Loucy (cell line): ENCODE results near the gene VSX1.

Source experiments
- H2AFZ ChIP-seq: fragments of 200-600 bp; sonication (generic); 2 replicates; pipeline ENCODE4 v1.6.0; 2016; ENCODE audit warnings: antibody characterized with exemption, mild to moderate bottlenecking, low read length, moderate library complexity
- H3F3A ChIP-seq: fragments of 200-600 bp; 2 replicates; pipeline ENCODE4 v1.6.0; 2016; ENCODE audit warnings: antibody characterized with exemption, low read depth, mild to moderate bottlenecking
- H3K27me3 ChIP-seq: fragments of 200-600 bp; sonication (generic); 2 replicates; pipeline ENCODE4 v1.6.1; 2014; ENCODE audit warnings: low read length, mild to moderate bottlenecking; ENCODE audit not compliant: insufficient read depth, poor library complexity, severe bottlenecking
- H3K36me3 ChIP-seq: fragments of 200-600 bp; sonication (generic); 2 replicates; pipeline ENCODE4 v1.6.1; 2016; ENCODE audit warnings: low read length; ENCODE audit not compliant: insufficient read depth
- H3K4me1 ChIP-seq: fragments of 200-600 bp; sonication (generic); 2 replicates; pipeline ENCODE4 v1.5.1; 2014; ENCODE audit warnings: low read length, mild to moderate bottlenecking; ENCODE audit not compliant: insufficient read depth, poor library complexity, severe bottlenecking
- H3K4me2 ChIP-seq: fragments of 200-600 bp; sonication (generic); 2 replicates; pipeline ENCODE4 v1.6.0; 2014; ENCODE audit warnings: antibody characterized with exemption, low read length, low read depth, mild to moderate bottlenecking; ENCODE audit not compliant: poor library complexity, severe bottlenecking
- H3K4me3 ChIP-seq: fragments of 200-600 bp; sonication (generic); 2 replicates; pipeline ENCODE4 v1.5.1; 2014; ENCODE audit warnings: low read length, mild to moderate bottlenecking, mixed read lengths; ENCODE audit not compliant: poor library complexity, severe bottlenecking
- H3K79me2 ChIP-seq: fragments of 200-600 bp; sonication (generic); 2 replicates; pipeline ENCODE4 v1.6.1; 2014; ENCODE audit warnings: low read length; ENCODE audit not compliant: insufficient read depth
- H3K9ac ChIP-seq: fragments of 200-600 bp; sonication (generic); 2 replicates; pipeline ENCODE4 v1.6.0; 2014; ENCODE audit warnings: mild to moderate bottlenecking, low read depth, low read length, moderate library complexity; ENCODE audit not compliant: poor library complexity, severe bottlenecking
- H3K9me2 ChIP-seq: fragments of 200-600 bp; sonication (generic); replicated peaks from 2 replicates; pipeline ENCODE4 v1.6.1; 2016; ENCODE audit warnings: low read depth, low read length, mixed read lengths
- H3K9me3 ChIP-seq: fragments of 200-600 bp; sonication (generic); 2 replicates; pipeline ENCODE4 v1.6.1; 2014; ENCODE audit warnings: mild to moderate bottlenecking, antibody characterized with exemption, low read length, low read depth; ENCODE audit not compliant: insufficient read depth
- H4K20me1 ChIP-seq: fragments of 200-600 bp; sonication (generic); 2 replicates; pipeline ENCODE4 v1.6.0; 2014; ENCODE audit warnings: antibody characterized with exemption, low read length, mild to moderate bottlenecking; ENCODE audit not compliant: insufficient read depth, poor library complexity, severe bottlenecking
- CTCF ChIP-seq: fragments of 200-600 bp; sonication (generic); conservative IDR thresholded peaks from 2 replicates; pipeline ENCODE4 v1.5.1; 2014; ENCODE audit warnings: mild to moderate bottlenecking, antibody characterized with exemption, low read length
- EZH2phosphoT487 ChIP-seq: fragments of 200-600 bp; IDR thresholded peaks from 2 replicates; pipeline ENCODE4 v1.6.1; 2018; ENCODE audit warnings: antibody characterized with exemption, mild to moderate bottlenecking, moderate library complexity, borderline replicate concordance

The VSX1 gene

DNA sequence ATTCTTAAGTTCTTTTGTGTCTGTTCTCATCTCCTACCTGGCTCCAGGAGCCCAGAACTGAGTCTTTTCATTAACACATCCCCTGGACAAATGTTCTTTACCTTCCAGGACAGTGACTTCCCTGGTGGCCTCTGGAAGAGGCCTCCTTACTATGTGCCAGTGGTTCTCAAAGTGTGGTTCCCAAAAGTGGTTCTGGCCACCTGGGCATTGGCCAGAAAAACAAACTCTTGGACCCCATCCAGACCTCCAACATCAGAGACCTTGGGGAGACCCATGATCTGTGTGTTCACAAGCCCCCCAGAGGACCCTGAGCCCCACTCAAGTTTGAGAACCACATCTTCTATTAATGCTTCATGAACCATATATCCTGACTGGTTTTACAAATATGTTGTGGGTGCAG lies 7.2 kb upstream of the VSX1 start:
- no peaks in the 10 kb centered on the region for H3K27me3 ChIP-seq

GRCh38 chr20:25088267-25088666 lies 6.3 kb upstream of the VSX1 start:
- Histone ChIP-seq H3K9me2 (no peaks in the 10 kb centered on the region), H4K20me1 (no peaks in the 10 kb centered on the region), H3K4me1 (peaks cover 69% of the 10 kb centered on the region), H3K9me3 (no peaks in the 10 kb centered on the region), H3K9ac (peak overlapping the region; percentile 35), H2AFZ (no peak overlapping the region), H3F3A (peaks cover 13% of the 10 kb centered on the region), H3K27me3 (no peaks in the 10 kb centered on the region), H3K4me3 (peak overlapping the region; percentile 75), H3K79me2 (peaks cover 28% of the 10 kb centered on the region), H3K36me3 (no peaks in the 10 kb centered on the region), H3K4me2 (peak overlapping the region; percentile 99)
- TF ChIP-seq EZH2phosphoT487, result no peak
- TF ChIP-seq CTCF, result no peak; the same call in 1 of the 2 replicates

More for the DNA sequence above, 7.2 kb upstream of the VSX1 start:
- H3K36me3 ChIP-seq, result no peaks in the 10 kb centered on the region
- H3K9me3 ChIP-seq, result no peaks in the 10 kb centered on the region
- H3K4me3 ChIP-seq, result peak overlapping the region; percentile 75
- peaks cover 69% of the 10 kb centered on the region for H3K4me1 ChIP-seq
- H2AFZ ChIP-seq, result no peak overlapping the region
- peaks cover 28% of the 10 kb centered on the region for H3K79me2 ChIP-seq
- peak overlapping the region; percentile 99 for H3K4me2 ChIP-seq
- H4K20me1 ChIP-seq, result no peaks in the 10 kb centered on the region
- peak overlapping the region; percentile 98 for H3K9ac ChIP-seq
- no peaks in the 10 kb centered on the region for H3K9me2 ChIP-seq
- peaks cover 13% of the 10 kb centered on the region for H3F3A ChIP-seq
- no peak for TF ChIP-seq EZH2phosphoT487
- no peak for TF ChIP-seq CTCF

DNA sequence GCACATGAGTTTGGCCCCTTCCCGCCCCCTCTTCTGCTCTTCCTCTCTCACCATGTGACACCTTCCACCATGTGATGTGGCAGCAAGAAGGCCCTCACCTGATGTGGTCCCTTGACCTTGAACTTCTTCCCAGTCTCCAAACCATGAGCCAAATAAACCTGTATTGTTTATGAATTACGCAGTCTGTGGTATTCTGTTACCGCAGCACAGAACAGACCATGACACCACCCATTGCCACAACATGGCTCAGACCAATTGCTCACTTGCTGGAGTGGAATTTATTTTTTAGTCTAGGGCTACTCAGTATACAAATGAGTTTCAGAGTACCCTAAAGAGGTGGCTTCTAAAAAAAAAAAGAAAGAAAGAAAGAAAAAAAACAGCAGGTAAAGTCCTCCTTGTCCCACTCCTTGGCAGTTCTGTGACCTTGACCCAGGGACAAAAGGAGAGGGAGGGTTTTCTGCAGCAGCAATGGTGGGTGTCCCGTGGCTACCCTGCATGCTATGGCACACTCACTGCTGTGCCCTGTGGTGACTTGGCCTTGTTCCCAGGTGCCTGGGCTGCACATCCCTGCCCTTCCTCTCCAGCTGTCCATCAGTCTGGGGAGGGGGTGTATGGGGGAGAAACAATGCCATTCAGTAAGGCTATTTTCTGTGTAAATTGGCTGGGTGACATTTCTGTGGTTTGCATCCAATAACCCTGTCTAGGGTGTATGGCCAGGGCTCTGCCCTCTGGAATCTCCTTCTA lies 5.4 kb upstream of the VSX1 start:
- peak overlapping the region; percentile 75 for H3K4me3 ChIP-seq
- no peak overlapping the region for H2AFZ ChIP-seq
- H3K27me3 ChIP-seq, result no peaks in the 10 kb centered on the region
- H3K4me1 ChIP-seq, result peaks cover 64% of the 10 kb centered on the region
- H4K20me1 ChIP-seq, result no peaks in the 10 kb centered on the region
- peaks cover 13% of the 10 kb centered on the region for H3F3A ChIP-seq
- peak overlapping the region; percentile 35 for H3K9ac ChIP-seq
- H3K79me2 ChIP-seq, result peaks cover 28% of the 10 kb centered on the region
- TF ChIP-seq CTCF (no peak), EZH2phosphoT487 (no peak)
- no peaks in the 10 kb centered on the region for H3K9me2 ChIP-seq
- H3K36me3 ChIP-seq, result no peaks in the 10 kb centered on the region
- peak overlapping the region; percentile 99 for H3K4me2 ChIP-seq
- no peaks in the 10 kb centered on the region for H3K9me3 ChIP-seq
